IPS DF 6.9 (cell line): Measurements from ENCODE around the gene PHF19.

Source experiments
- DNase-seq: peaks from one replicate; pipeline ENCODE4 v3.0.0-alpha.2; 2013; ENCODE audit warnings: low read depth, low spot score
- H3K27ac ChIP-seq: one replicate; pipeline ENCODE4 v1.5.1; 2013; ENCODE audit warnings: low read length, control low read depth
- H3K27me3 ChIP-seq: 2 replicates; pipeline ENCODE4 v1.6.1; 2013; ENCODE audit warnings: mild to moderate bottlenecking, low read length; ENCODE audit not compliant: control insufficient read depth, insufficient read depth
- H3K36me3 ChIP-seq: 2 replicates; pipeline ENCODE4 v1.6.1; 2013; ENCODE audit warnings: low read length; ENCODE audit not compliant: control insufficient read depth, insufficient read depth
- H3K4me1 ChIP-seq: 2 replicates; pipeline ENCODE4 v1.6.1; 2013; ENCODE audit warnings: low read length; ENCODE audit not compliant: control insufficient read depth, insufficient read depth
- H3K4me3 ChIP-seq: 2 replicates; pipeline ENCODE4 v1.5.1; 2013; ENCODE audit warnings: mild to moderate bottlenecking, low read length
- H3K9me3 ChIP-seq: 2 replicates; pipeline ENCODE4 v1.6.1; 2013; ENCODE audit warnings: low read length, inconsistent platforms; ENCODE audit not compliant: control insufficient read depth, insufficient read depth
- WGBS: extraction: QIAGEN DNeasy Blood & Tissue Kit; methylation state at CpG from one replicate; pipeline ENCODE4 v1.1.7; 2013; ENCODE audit warnings: mixed read lengths, missing lambda C conversion rate; ENCODE audit not compliant: insufficient read length, insufficient coverage; 5-methylcytosine and 5-hydroxymethylcytosine counted together

Gene PHF19

GRCh38 chr9:120901755-120902568 lies 25.0 kb upstream of the PHF19 start:
- Histone ChIP-seq H3K27me3 (no peaks in the 10 kb centered on the region), H3K4me3 (no peak overlapping the region), H3K4me1 (no peaks in the 10 kb centered on the region), H3K27ac (no peak overlapping the region), H3K36me3 (no peaks in the 10 kb centered on the region), H3K9me3 (no peaks in the 10 kb centered on the region)
- no peak for DNase-seq
- WGBS, result no CpG with 5 or more reads among the region's 12 CpGs

- Histone ChIP-seq H3K27me3 (no peaks in the 10 kb centered on the region), H3K27ac (no peak overlapping the region), H3K4me1 (no peaks in the 10 kb centered on the region), H3K36me3 (no peaks in the 10 kb centered on the region), H3K4me3 (no peak overlapping the region), H3K9me3 (no peaks in the 10 kb centered on the region)
- DNase-seq, result no peak
- WGBS, result no CpG with 5 or more reads among the region's 3 CpGs
Measured at GRCh38 chr9:120900824-120901223, 23.8 kb upstream of the PHF19 start.

- DNase-seq, result no peak
- no peaks in the 10 kb centered on the region for H3K9me3 ChIP-seq
- 0 out of 2 replicates have a peak, but pooled peaks cover 1% of the 10 kb centered on the region for H3K4me1 ChIP-seq
- WGBS, result no CpG with 5 or more reads among the region's 6 CpGs
- H3K4me3 ChIP-seq, result no peak overlapping the region
- H3K27me3 ChIP-seq, result no peaks in the 10 kb centered on the region
- no peak overlapping the region for H3K27ac ChIP-seq
- no peaks in the 10 kb centered on the region for H3K36me3 ChIP-seq
Measured at GRCh38 chr9:120899490-120900068, 22.6 kb upstream of the PHF19 start.

- 0 out of 2 replicates have a peak, but pooled peaks cover 1% of the 10 kb centered on the region for H3K4me1 ChIP-seq
- H3K36me3 ChIP-seq, result no peaks in the 10 kb centered on the region
- no CpG with 5 or more reads among the region's 3 CpGs for WGBS
- H3K9me3 ChIP-seq, result no peaks in the 10 kb centered on the region
- no peak for DNase-seq
- H3K4me3 ChIP-seq, result no peak overlapping the region
- H3K27me3 ChIP-seq, result no peaks in the 10 kb centered on the region; the same call in 1 of the 2 replicates
- no peak overlapping the region for H3K27ac ChIP-seq
Measured at GRCh38 chr9:120898396-120898795, 21.4 kb upstream of the PHF19 start.

- Histone ChIP-seq H3K27me3 (no peaks in the 10 kb centered on the region; the same call in 1 of the 2 replicates), H3K4me1 (0 out of 2 replicates have a peak, but pooled peaks cover 1% of the 10 kb centered on the region), H3K4me3 (no peak overlapping the region), H3K9me3 (no peaks in the 10 kb centered on the region), H3K36me3 (no peaks in the 10 kb centered on the region), H3K27ac (no peak overlapping the region)
- no CpG with 5 or more reads among the region's 2 CpGs for WGBS
- no peak for DNase-seq
Measured at GRCh38 chr9:120895951-120896350, 19.0 kb upstream of the PHF19 start.

- WGBS, result no CpG with 5 or more reads among the region's 63 CpGs
- Histone ChIP-seq H3K36me3 (no peaks in the 10 kb centered on the region), H3K4me1 (0 out of 2 replicates have a peak, but pooled peaks cover 1% of the 10 kb centered on the region), H3K9me3 (no peaks in the 10 kb centered on the region), H3K27ac (no peak overlapping the region), H3K4me3 (peak overlapping the region; percentile 9; the same call in 1 of the 2 replicates), H3K27me3 (no peaks in the 10 kb centered on the region; the same call in 1 of the 2 replicates)
- no peak for DNase-seq
Measured at GRCh38 chr9:120894321-120895148, 17.5 kb upstream of the PHF19 start.

GRCh38 chr9:120893611-120894307 lies 16.8 kb upstream of the PHF19 start:
- Histone ChIP-seq H3K36me3 (no peaks in the 10 kb centered on the region), H3K27ac (no peak overlapping the region), H3K4me1 (0 out of 2 replicates have a peak, but pooled peaks cover 1% of the 10 kb centered on the region), H3K27me3 (no peaks in the 10 kb centered on the region; the same call in 1 of the 2 replicates), H3K4me3 (no peak overlapping the region), H3K9me3 (no peaks in the 10 kb centered on the region)
- no CpG with 5 or more reads among the region's 13 CpGs for WGBS
- no peak for DNase-seq

GRCh38 chr9:120892748-120893610 lies 16.0 kb upstream of the PHF19 start:
- no peaks in the 10 kb centered on the region for H3K9me3 ChIP-seq
- DNase-seq, result no peak
- H3K36me3 ChIP-seq, result no peaks in the 10 kb centered on the region
- H3K4me1 ChIP-seq, result 0 out of 2 replicates have a peak, but pooled peaks cover 1% of the 10 kb centered on the region
- H3K27ac ChIP-seq, result no peak overlapping the region
- WGBS, result no CpG with 5 or more reads among the region's 6 CpGs
- no peaks in the 10 kb centered on the region; the same call in 1 of the 2 replicates for H3K27me3 ChIP-seq
- no peak overlapping the region for H3K4me3 ChIP-seq
